HepG2 (cell line): ENCODE measurements around the gene HDDC3. TPM values are rescaled to one million over a fixed set of nuclear protein-coding genes. Genes with fewer than 3 reads are reported as not detected.

Experiments
- ASH2L ChIP-seq: fragments of 300-600, 200-600 bp; sonication (generic); IDR thresholded peaks from 2 replicates; pipeline ENCODE4 v1.7.0; 2017; ENCODE audit warnings: low read depth, mild to moderate bottlenecking, moderate library complexity, mixed read lengths, low read length; ENCODE audit not compliant: insufficient read length
- ERF ChIP-seq: IDR thresholded peaks from 2 replicates; pipeline ENCODE4 v1.6.1; 2018; ENCODE audit warnings: missing biosample characterization, missing genetic modification reagents
- MIER2 ChIP-seq: IDR thresholded peaks from 2 replicates; pipeline ENCODE4 v1.6.1; 2016; ENCODE audit warnings: missing biosample characterization, missing genetic modification reagents
- NFATC3 ChIP-seq: sonication (generic); formaldehyde crosslinking; IDR thresholded peaks from 2 replicates; pipeline ENCODE4 v1.5.1; 2020; ENCODE audit warnings: mild to moderate bottlenecking, missing genetic modification reagents
- PITX1 ChIP-seq: sonication (generic); formaldehyde crosslinking; IDR thresholded peaks from 2 replicates; pipeline ENCODE4 v1.5.1; 2020; ENCODE audit warnings: mild to moderate bottlenecking, missing genetic modification reagents
- PRDM10 ChIP-seq: sonication (generic); formaldehyde crosslinking; IDR thresholded peaks from 2 replicates; pipeline ENCODE4 v1.4.0; 2020; ENCODE audit warnings: low read depth, missing genetic modification reagents
- TERF1 ChIP-seq: sonication (generic); formaldehyde crosslinking; IDR thresholded peaks from 2 replicates; pipeline ENCODE4 v1.8.0; 2022; ENCODE audit warnings: mild to moderate bottlenecking, missing genetic modification reagents, moderate library complexity
- ZHX2 ChIP-seq, 2 experiments: sonication (generic) in 1 of 2; formaldehyde crosslinking in 1 of 2; IDR thresholded peaks; 2 replicates each; pipeline versions ENCODE4 v1.6.1 to v1.9.0; 2014 to 2022; ENCODE audit warnings: antibody characterized with exemption in 1 of 2, borderline replicate concordance in 1 of 2, inconsistent platforms in 1 of 2, low read depth in 1 of 2, missing genetic modification reagents in 1 of 2
- ZNF609 ChIP-seq: sonication (generic); formaldehyde crosslinking; IDR thresholded peaks from 2 replicates; pipeline ENCODE4 v1.4.0; 2020; ENCODE audit warnings: mild to moderate bottlenecking, missing genetic modification reagents, borderline replicate concordance
- ZNF772 ChIP-seq: sonication (generic); formaldehyde crosslinking; IDR thresholded peaks from 2 replicates; pipeline ENCODE4 v1.5.0; 2020; ENCODE audit warnings: mild to moderate bottlenecking, missing genetic modification reagents
- ZNF780A ChIP-seq: sonication (generic); formaldehyde crosslinking; IDR thresholded peaks from 2 replicates; pipeline ENCODE4 v1.8.0; 2022; ENCODE audit warnings: mild to moderate bottlenecking, missing genetic modification reagents, moderate library complexity
- polyA plus RNA-seq, 8 experiments: library from polyadenylated mRNA; depleted of rRNA in 3 of 8; stranded (reverse) in 7 of 8; unstranded in 1 of 8; fragments of >200 nt; fragmentation: Illumina TruSeq in 4 of 8; extraction: Trizol in 4 of 8; gene quantifications; 2 replicates each; pipeline versions ENCODE4 v1.2.1 to v1.2.3, GENCODE V29; 2011 to 2016; ENCODE audit warnings: low read depth in 4 of 8, missing spikeins in 1 of 8, mixed read lengths in 1 of 8; ENCODE audit not compliant: insufficient read depth in 1 of 8
- total RNA-seq, 5 experiments: library from RNA; depleted of rRNA; stranded (reverse); fragments of >200 nt; fragmentation: Illumina TruSeq; extraction: Trizol; gene quantifications; 2 replicates each; pipeline ENCODE4 v1.2.3, GENCODE V29; 2016; ENCODE audit warnings: low read depth in 1 of 5

The HDDC3 gene
- total and polyA plus RNA-seq, 2 of the 13 experiments (the other 11 are each of a cell fraction or from before 2014, with no cell fraction given): 18.7 to 28.3 TPM

GRCh38 chr15:90932660-90932991, 277 bp upstream of the HDDC3 start (continued):
- 0 out of 2 replicates have a peak, but pooled peaks have one; percentile 0 for TF ChIP-seq PRDM10 (CRISPR knock-in tag)
- TF ChIP-seq ERF: no peak
- TF ChIP-seq ASH2L: peak; percentile 1
- TF ChIP-seq ZNF780A (CRISPR knock-in tag): no peak
- TF ChIP-seq TERF1 (CRISPR knock-in tag): no peak
- no peak for TF ChIP-seq PITX1
- TF ChIP-seq NFATC3 (CRISPR knock-in tag): no peak
- TF ChIP-seq ZNF772 (CRISPR knock-in tag): 0 out of 2 replicates have a peak, but pooled peaks have one; percentile 3
- peak; percentile 13; the same call in 1 of the 2 replicates for TF ChIP-seq MIER2 (CRISPR knock-in tag)
- peak; percentile 17; the same call in 1 of the 2 replicates for TF ChIP-seq ZNF609 (CRISPR knock-in tag)
- no peak for TF ChIP-seq ZHX2 (IDR thresholded peaks at IDR 0.05; ENCODE audit: low read depth)
- TF ChIP-seq ZHX2 (CRISPR knock-in tag; IDR thresholded peaks at IDR 0.05; ENCODE audit: borderline replicate concordance): 0 out of 2 replicates have a peak, but pooled peaks have one; percentile 6
